Liver (tissue), 9 donors: ENCODE data around the gene TST. TPM values are rescaled to one million over a fixed set of nuclear protein-coding genes. Genes with fewer than 3 reads are reported as not detected.

Experiments used
- DNase-seq: peaks from one replicate; pipeline ENCODE4 v3.0.0-alpha.2; 2017; ENCODE audit warnings: low spot score
- H3K27ac ChIP-seq, 2 donors: one replicate each; pipeline ENCODE4 v1.7.0; 2013; ENCODE audit warnings: inconsistent platforms in 2 of 2, low read length in 2 of 2, control low read depth in 1 of 2, low read depth in 1 of 2, mild to moderate bottlenecking in 1 of 2
- H3K27me3 ChIP-seq, 4 donors: one replicate each; pipeline versions ENCODE4 v1.6.1 to v1.7.0; 2013; ENCODE audit warnings: low read length in 3 of 4, inconsistent platforms in 1 of 4, mild to moderate bottlenecking in 1 of 4, moderate library complexity in 1 of 4; ENCODE audit not compliant: control insufficient read depth in 4 of 4, insufficient read depth in 4 of 4
- H3K36me3 ChIP-seq, 4 donors: one replicate each; pipeline versions ENCODE4 v1.6.1 to v1.7.0; 2013; ENCODE audit warnings: low read length in 3 of 4, mild to moderate bottlenecking in 3 of 4, low read depth in 1 of 4, moderate library complexity in 1 of 4; ENCODE audit not compliant: control insufficient read depth in 4 of 4, insufficient read depth in 3 of 4
- H3K4me1 ChIP-seq, 4 donors: one replicate each; pipeline versions ENCODE4 v1.6.1 to v1.7.0; 2013; ENCODE audit warnings: low read length in 3 of 4, mild to moderate bottlenecking in 3 of 4, moderate library complexity in 1 of 4; ENCODE audit not compliant: control insufficient read depth in 4 of 4, insufficient read depth in 4 of 4
- H3K4me3 ChIP-seq, 3 donors: one replicate each; pipeline versions ENCODE4 v1.6.1 to v1.7.0; 2013; ENCODE audit warnings: low read length in 3 of 3, control low read depth in 1 of 3, low read depth in 1 of 3, mild to moderate bottlenecking in 1 of 3
- H3K9ac ChIP-seq, 2 donors: one replicate each; pipeline ENCODE4 v1.7.0; 2013; ENCODE audit warnings: low read length in 2 of 2, mild to moderate bottlenecking in 2 of 2, moderate library complexity in 2 of 2, control low read depth in 1 of 2, low read depth in 1 of 2
- H3K9me3 ChIP-seq, 4 donors: one replicate each; pipeline versions ENCODE4 v1.6.1 to v1.7.0; 2013; ENCODE audit warnings: low read length in 3 of 4; ENCODE audit not compliant: control insufficient read depth in 4 of 4
- ATF3 ChIP-seq: IDR thresholded peaks from 2 replicates; pipeline ENCODE4 v1.6.1; 2016; ENCODE audit warnings: antibody characterized with exemption
- CTCF ChIP-seq: fragments of 150-350 bp; IDR thresholded peaks from 2 replicates; pipeline ENCODE4 v1.5.1; 2017; ENCODE audit warnings: improper control_type of control experiment, low read depth, low read length; ENCODE audit not compliant: missing input control
- EGR1 ChIP-seq, 2 donors: IDR thresholded peaks; 2 replicates each; pipeline ENCODE4 v1.6.1; 2016 to 2018; ENCODE audit warnings: antibody characterized with exemption in 2 of 2, low read depth in 2 of 2
- FOXA1 ChIP-seq: IDR thresholded peaks from 2 replicates; pipeline ENCODE4 v1.6.1; 2016; ENCODE audit warnings: antibody characterized with exemption
- FOXA2 ChIP-seq: IDR thresholded peaks from 2 replicates; pipeline ENCODE4 v1.6.1; 2016; ENCODE audit warnings: antibody characterized with exemption
- GABPA ChIP-seq, 2 donors: IDR thresholded peaks in 1 of 2; conservative IDR thresholded peaks in 1 of 2; 2 replicates each; pipeline ENCODE4 v1.6.1; 2016; ENCODE audit warnings: antibody characterized with exemption in 2 of 2, mild to moderate bottlenecking in 1 of 2, moderate library complexity in 1 of 2
- HNF4A ChIP-seq, 2 donors: conservative IDR thresholded peaks; 2 replicates each; pipeline ENCODE4 v1.6.1; 2016; ENCODE audit warnings: antibody characterized with exemption in 2 of 2, mild to moderate bottlenecking in 2 of 2
- HNF4G ChIP-seq: IDR thresholded peaks from 2 replicates; pipeline ENCODE4 v1.6.1; 2016; ENCODE audit warnings: antibody characterized with exemption
- JUND ChIP-seq, 2 donors: IDR thresholded peaks; 2 replicates each; pipeline ENCODE4 v1.6.1; 2016; ENCODE audit warnings: antibody characterized with exemption in 2 of 2
- MAX ChIP-seq: IDR thresholded peaks from 2 replicates; pipeline ENCODE4 v1.6.1; 2016; ENCODE audit warnings: antibody characterized with exemption
- NR2F2 ChIP-seq: IDR thresholded peaks from 2 replicates; pipeline ENCODE4 v1.6.1; 2016; ENCODE audit warnings: antibody characterized with exemption
- RAD21 ChIP-seq, 2 donors: IDR thresholded peaks; 2 replicates each; pipeline ENCODE4 v1.6.1; 2016; ENCODE audit warnings: antibody characterized with exemption in 2 of 2, mild to moderate bottlenecking in 2 of 2
- REST ChIP-seq: IDR thresholded peaks from 2 replicates; pipeline ENCODE4 v1.6.1; 2016; ENCODE audit warnings: antibody characterized with exemption, mild to moderate bottlenecking
- RXRA ChIP-seq, 2 donors: IDR thresholded peaks; 2 replicates each; pipeline ENCODE4 v1.6.1; 2017 to 2018; ENCODE audit warnings: antibody characterized with exemption in 2 of 2, mild to moderate bottlenecking in 1 of 2
- SP1 ChIP-seq: IDR thresholded peaks from 2 replicates; pipeline ENCODE4 v1.6.1; 2018; ENCODE audit warnings: antibody characterized with exemption, mild to moderate bottlenecking
- TAF1 ChIP-seq: conservative IDR thresholded peaks from 2 replicates; pipeline ENCODE4 v1.6.1; 2016; ENCODE audit warnings: antibody characterized with exemption, mild to moderate bottlenecking
- YY1 ChIP-seq: IDR thresholded peaks from 2 replicates; pipeline ENCODE4 v1.6.1; 2016; ENCODE audit warnings: antibody characterized with exemption, mild to moderate bottlenecking
- ZBTB33 ChIP-seq: IDR thresholded peaks from 2 replicates; pipeline ENCODE4 v1.6.1; 2016; ENCODE audit warnings: antibody characterized with exemption
- WGBS: extraction: QIAGEN DNeasy Blood & Tissue Kit; methylation state at CpG from one replicate; pipeline ENCODE4 v1.1.7; 2013; 5-methylcytosine and 5-hydroxymethylcytosine counted together
- polyA plus RNA-seq, 2 donors: library from polyadenylated mRNA; stranded (reverse) in 1 of 2; unstranded in 1 of 2; fragments of 200-250 nt in 1 of 2; fragments of >200 nt in 1 of 2; fragmentation: Nextera tagmentation in 1 of 2; extraction: Ambion mirVana in 1 of 2; gene quantifications; one replicate each; pipeline versions ENCODE4 v1.2.1 to v1.2.3, GENCODE V29; 2013 to 2015
- total RNA-seq, 2 donors: library from RNA; depleted of rRNA; stranded (reverse); fragments of >200 nt; gene quantifications; one replicate each; pipeline ENCODE4 v1.2.3, GENCODE V29; 2014
- donor health status: healthy.
- donor health status: healthy.
- donor health status: healthy.
- donor health status: healthy.
- donor health status: healthy.

Gene TST
- total and polyA plus RNA-seq, 4 donors, result 186 to 404 (median 292) TPM

- 83% methylated on average over 25 of the region's 25 CpGs for WGBS
- Histone ChIP-seq H3K4me1 (peaks cover 0 to 9% (median 2%) of the 10 kb centered on the region in 4 donors), H3K36me3 (no peaks in the 10 kb centered on the region), H3K9ac (no peak overlapping the region), H3K27ac (no peak overlapping the region), H3K27me3 (no peaks in the 10 kb centered on the region), H3K4me3 (peak overlapping the region in 1 of 3 donors; percentile 57), H3K9me3 (no peaks in the 10 kb centered on the region)
- no peak for DNase-seq
- TF ChIP-seq HNF4G (no peak), REST (no peak)
These were observed 33.4 kb upstream of the TST start for GRCh38 chr22:37052386-37053309.

- TF ChIP-seq EGR1 (IDR thresholded peaks at IDR 0.05; ENCODE audit: low read depth in 2 of 2), result no peak
- TF ChIP-seq NR2F2, result no peak
- no peak for TF ChIP-seq RAD21 (IDR thresholded peaks at IDR 0.05)
- TF ChIP-seq CTCF, result no peak
- no peak for TF ChIP-seq HNF4A (conservative IDR thresholded peaks at IDR 0.05)
- TF ChIP-seq GABPA (IDR thresholded peaks at IDR 0.05 in 1 of 2, conservative IDR thresholded peaks at IDR 0.05 in 1 of 2), result no peak
- TF ChIP-seq HNF4G, result no peak
- TF ChIP-seq JUND (IDR thresholded peaks at IDR 0.05), result no peak
- TF ChIP-seq TAF1, result no peak
- no peak for TF ChIP-seq ATF3
- no peak for TF ChIP-seq SP1
- TF ChIP-seq YY1, result no peak
- no peak for TF ChIP-seq ZBTB33
- no peak for TF ChIP-seq REST
- TF ChIP-seq FOXA2, result no peak
- TF ChIP-seq FOXA1, result no peak
- no peak for TF ChIP-seq MAX
- TF ChIP-seq RXRA (IDR thresholded peaks at IDR 0.05), result no peak
- Histone ChIP-seq H3K27me3 (no peaks in the 10 kb centered on the region), H3K27ac (no peak within 1 kb of the TSS), H3K4me3 (peak within 1 kb of the TSS; percentile 12 to 57 (median 20)), H3K36me3 (no peaks in the 10 kb centered on the region), H3K4me1 (peaks cover 0 to 9% (median 2%) of the 10 kb centered on the region in 4 donors), H3K9me3 (no peaks in the 10 kb centered on the region), H3K9ac (no peak within 1 kb of the TSS)
- DNase-seq, result peak; percentile 51
- 11% methylated on average over 89 of the region's 89 CpGs for WGBS
These were observed 32.4 kb upstream of the TST start, which contains the start of gene KCTD17 for GRCh38 chr22:37051391-37052385. Gene KCTD17, plus strand, starts transcription at chr22:37051742. Its CDS starts 19 bp downstream, at chr22:37051761.
